IMR-90 (cell line): ENCODE results near the gene LRRC37A2. TPM values are rescaled to one million over a fixed set of nuclear protein-coding genes. Genes with fewer than 3 reads are reported as not detected.
"Not testable (repeated sequence)": the region's sequence is repeated elsewhere in the genome, so short reads cannot be mapped to it uniquely, and the experiment has no call there.

ENCODE experiments used
- ATAC-seq: fragments of 200-7000 bp; cut with Tn5 transposase; 2 replicates; pipeline ENCODE4 v1.9.1; 2020; ENCODE audit warnings: low read depth, mild to moderate bottlenecking, moderate library complexity
- Bru-seq: library from RNA; stranded (reverse); fragments of 400-500 nt; gene quantifications from one replicate; lab custom pipeline; 2021; lab: Mats Ljungman, UMichigan
- BruChase-seq, 2 experiments: library from RNA; stranded (reverse); fragments of 400-500 nt; gene quantifications; one replicate each; lab custom pipeline; 2021; lab: Mats Ljungman, UMichigan
- BruUV-seq: library from RNA; stranded (reverse); fragments of 400-500 nt; replicated peaks from 2 replicates; lab custom pipeline; 2021; lab: Mats Ljungman, UMichigan
- CTCF ChIA-PET: fragments of 300-600 bp; formaldehyde crosslinking; extraction: SDS; loops from one replicate; lab custom pipeline; 2021; ENCODE audit warnings: antibody characterized with exemption; lab: Yijun Ruan, JAX
- POLR2A ChIA-PET: fragments of 300-600 bp; sonication (Branson Sonifier 250); formaldehyde crosslinking; loops from one replicate; lab custom pipeline; 2022; ENCODE audit warnings: antibody characterized with exemption; ENCODE audit not compliant: unreplicated experiment; lab: Charles Lee
- DNase-seq: peaks from one replicate; pipeline ENCODE4 v3.0.0; 2013
- H2AFZ ChIP-seq: replicated peaks from 2 replicates; pipeline ENCODE3; 2013; ENCODE audit warnings: low read length, mild to moderate bottlenecking; ENCODE audit not compliant: poor library complexity
- H2AK5ac ChIP-seq: 2 replicates; pipeline ENCODE4 v1.6.1; 2013; ENCODE audit warnings: low read depth, low read length, inconsistent platforms
- H2AK9ac ChIP-seq: replicated peaks from 2 replicates; pipeline ENCODE3; 2013; ENCODE audit warnings: mild to moderate bottlenecking, low read depth, low read length, moderate library complexity; ENCODE audit not compliant: poor library complexity
- H2BK120ac ChIP-seq: 2 replicates; pipeline ENCODE4 v1.6.1; 2013; ENCODE audit warnings: low read depth, low read length, inconsistent platforms
- H2BK15ac ChIP-seq: 3 replicates; pipeline ENCODE4 v1.6.1; 2013; ENCODE audit warnings: low read depth, low read length, inconsistent platforms
- H2BK20ac ChIP-seq: 2 replicates; pipeline ENCODE4 v1.6.1; 2013; ENCODE audit warnings: low read depth, mild to moderate bottlenecking, inconsistent platforms, low read length, moderate library complexity
- H2BK5ac ChIP-seq: 2 replicates; pipeline ENCODE4 v1.6.1; 2013; ENCODE audit warnings: mild to moderate bottlenecking, low read depth, low read length, inconsistent platforms; ENCODE audit not compliant: poor library complexity, severe bottlenecking
- H3K14ac ChIP-seq: replicated peaks from 2 replicates; pipeline ENCODE4 v1.6.1; 2013; ENCODE audit warnings: low read depth, low read length, inconsistent platforms
- H3K18ac ChIP-seq: 2 replicates; pipeline ENCODE4 v1.6.1; 2013; ENCODE audit warnings: low read depth, low read length, control low read depth
- H3K23ac ChIP-seq: 2 replicates; pipeline ENCODE4 v1.6.1; 2013; ENCODE audit warnings: low read depth, low read length, inconsistent platforms
- H3K27ac ChIP-seq: 2 replicates; pipeline ENCODE4 v1.5.1; 2013; ENCODE audit warnings: mild to moderate bottlenecking, control low read depth, low read length; ENCODE audit not compliant: insufficient read depth
- H3K27me3 ChIP-seq: 2 replicates; pipeline ENCODE4 v1.6.1; 2013; ENCODE audit warnings: low read length; ENCODE audit not compliant: control insufficient read depth, insufficient read depth
- H3K36me3 ChIP-seq: 2 replicates; pipeline ENCODE4 v1.6.1; 2013; ENCODE audit warnings: low read length, mixed read lengths; ENCODE audit not compliant: control insufficient read depth, insufficient read depth
- H3K4ac ChIP-seq: 2 replicates; pipeline ENCODE4 v1.6.1; 2013; ENCODE audit warnings: low read depth, low read length, inconsistent platforms
- H3K4me1 ChIP-seq: 2 replicates; pipeline ENCODE4 v1.6.1; 2013; ENCODE audit warnings: low read length, mixed read lengths; ENCODE audit not compliant: control insufficient read depth, insufficient read depth
- H3K4me2 ChIP-seq: 2 replicates; pipeline ENCODE4 v1.6.1; 2013; ENCODE audit warnings: low read depth, mild to moderate bottlenecking, control low read depth, low read length, moderate library complexity
- H3K4me3 ChIP-seq: 2 replicates; pipeline ENCODE4 v1.5.1; 2013; ENCODE audit warnings: low read depth, mild to moderate bottlenecking, control low read depth, low read length, moderate library complexity; ENCODE audit not compliant: insufficient read depth
- H3K56ac ChIP-seq: 2 replicates; pipeline ENCODE4 v1.6.1; 2013; ENCODE audit warnings: low read length, inconsistent platforms; ENCODE audit not compliant: insufficient read depth; ENCODE audit errors: extremely low read depth
- H3K79me1 ChIP-seq, 2 experiments: 2 replicates each; pipeline ENCODE4 v1.6.1; 2013; ENCODE audit warnings: low read length in 2 of 2, inconsistent platforms in 1 of 2, low read depth in 1 of 2
- H3K9ac ChIP-seq: 2 replicates; pipeline ENCODE4 v1.6.1; 2013; ENCODE audit warnings: low read depth, low read length, control low read depth
- H3K9me1 ChIP-seq: 2 replicates; pipeline ENCODE4 v1.6.1; 2013; ENCODE audit warnings: low read length, inconsistent platforms; ENCODE audit not compliant: insufficient read depth
- H3K9me3 ChIP-seq: 2 replicates; pipeline ENCODE4 v1.6.1; 2013; ENCODE audit warnings: low read length; ENCODE audit not compliant: control insufficient read depth, insufficient read depth
- H4K20me1 ChIP-seq: 2 replicates; pipeline ENCODE4 v1.6.1; 2013; ENCODE audit warnings: low read length, inconsistent platforms; ENCODE audit not compliant: insufficient read depth
- H4K5ac ChIP-seq: 2 replicates; pipeline ENCODE4 v1.6.1; 2013; ENCODE audit warnings: mild to moderate bottlenecking, low read depth, low read length, control low read depth
- H4K8ac ChIP-seq, 2 experiments: 2 replicates each; pipeline ENCODE4 v1.6.1; 2013; ENCODE audit warnings: low read depth in 2 of 2, low read length in 2 of 2, control low read depth in 1 of 2, inconsistent platforms in 1 of 2
- H4K91ac ChIP-seq: 2 replicates; pipeline ENCODE4 v1.6.1; 2013; ENCODE audit warnings: low read depth, low read length, inconsistent platforms; ENCODE audit not compliant: insufficient read depth
- WGBS, 2 experiments: methylation state at CpG; one replicate each; pipeline versions ENCODE4 v1.1.5 to v1.1.7; 2013; ENCODE audit warnings: missing lambda C conversion rate in 2 of 2; ENCODE audit not compliant: insufficient read length in 1 of 2; ENCODE audit errors: extremely low coverage in 2 of 2; 5-methylcytosine and 5-hydroxymethylcytosine counted together
- dilution Hi-C: fragments of 300-500 bp; cut with HindIII; formaldehyde crosslinking; loops from one replicate; pipeline ENCODE4 v1.14.3; 2018; ENCODE audit warnings: low sequenced_read_pairs; ENCODE audit not compliant: unreplicated experiment
- in situ Hi-C: fragments of 300-500 bp; cut with MboI; formaldehyde crosslinking; loops from 3 replicates; pipeline ENCODE4 v1.14.3; 2019; ENCODE audit warnings: low sequenced_read_pairs, inconsistent platforms, mixed read lengths
- intact Hi-C: fragments of 100-400 bp; cut with micrococcal nuclease; formaldehyde crosslinking; loops from 2 replicates; pipeline ENCODE4 v1.10.0; 2022
- long read RNA-seq: library from polyadenylated mRNA; unstranded; transcript quantifications from one replicate; pipeline ENCODE4 v2.0.0, GENCODE V29; 2021; ENCODE audit not compliant: unreplicated experiment
- polyA plus RNA-seq, 3 experiments: library from polyadenylated mRNA; depleted of rRNA; stranded (reverse); fragments of >200 nt; gene quantifications; 2 replicates each; pipeline ENCODE4 v1.2.3, GENCODE V29; 2012; ENCODE audit warnings: low replicate concordance in 1 of 3
- total RNA-seq: library from RNA; depleted of rRNA; stranded (reverse); fragments of >200 nt; gene quantifications from 2 replicates; pipeline ENCODE4 v1.2.3, GENCODE V29; 2012; rRNA removed

LRRC37A2 gene
- total RNA-seq (3.1 and 3.2 TPM in 2 replicates), polyA plus RNA-seq (2012; rRNA removed) (2.3 and 2.7 TPM in 2 replicates), Bru-seq, nascent RNA (percentile 65 among the genes with signal in this experiment), BruChase-seq, experiment 1, labeled RNA remaining after a 6-hour chase (percentile 79 among the genes with signal in this experiment), BruChase-seq, experiment 2, labeled RNA remaining after a 2-hour chase (percentile 76 among the genes with signal in this experiment)
- 0.41 and 0.64 TPM in 2 replicates for polyA plus RNA-seq (2012; cell fraction: cytosol; rRNA removed)
- polyA plus RNA-seq (2012; cell fraction: nucleus; rRNA removed; ENCODE audit: low replicate concordance): 2.7 and 9.0 TPM in 2 replicates
- long read RNA-seq, partial matches to known transcripts: 0 of 2 reads
- long read RNA-seq, other reads (novel, unspliced or antisense): 2 of 2 reads

- H3K9me3 ChIP-seq, H4K5ac ChIP-seq, H3K4ac ChIP-seq, in situ Hi-C loops, POLR2A ChIA-PET, H3K14ac ChIP-seq, dilution Hi-C loops, H3K4me2 ChIP-seq, H3K56ac ChIP-seq, intact Hi-C loops, DNase-seq, H4K20me1 ChIP-seq, H2BK5ac ChIP-seq, H3K9ac ChIP-seq, H3K23ac ChIP-seq, H2BK20ac ChIP-seq, BruUV-seq, H3K27ac ChIP-seq, H3K36me3 ChIP-seq, H3K4me1 ChIP-seq, H3K18ac ChIP-seq, H2BK15ac ChIP-seq, H4K91ac ChIP-seq, H2AFZ ChIP-seq, H3K79me1 ChIP-seq, H3K4me3 ChIP-seq, H3K9me1 ChIP-seq, ATAC-seq, CTCF ChIA-PET, H4K8ac ChIP-seq, H2BK120ac ChIP-seq, H2AK9ac ChIP-seq, H2AK5ac ChIP-seq, H3K27me3 ChIP-seq: not testable (repeated sequence)
- no CpG with 5 or more reads among the region's 11 CpGs for WGBS, 2 experiments
Observed at GRCh38 chr17:46512168-46512567, at the start of gene LRRC37A2. LRRC37A2 (plus strand) TSS chr17:46512468; CDS start chr17:46512713, 245 bp downstream.

DNA sequence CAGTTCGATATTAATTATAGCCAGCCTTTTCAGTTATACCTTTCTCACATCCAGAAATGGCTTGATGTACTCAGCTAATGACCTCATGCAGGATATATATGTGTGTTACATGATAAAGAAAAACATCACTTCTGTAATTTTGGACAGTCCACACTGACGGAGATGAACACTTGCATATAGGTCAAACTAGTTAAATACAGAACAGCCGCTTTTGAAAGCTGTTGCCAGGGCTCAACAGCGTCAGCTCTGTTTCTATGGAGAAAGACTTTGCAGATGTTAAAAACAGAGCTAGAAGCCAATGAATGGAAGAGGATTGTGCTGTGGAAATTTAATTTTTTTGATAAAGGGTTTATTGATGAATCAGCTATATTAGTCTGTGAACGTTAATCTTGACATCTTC is 44.6 kb upstream of the LRRC37A2 start:
- H2AK5ac ChIP-seq, H3K27ac ChIP-seq, POLR2A ChIA-PET, H2AK9ac ChIP-seq, H3K18ac ChIP-seq, H3K9me3 ChIP-seq, H2BK15ac ChIP-seq, H4K91ac ChIP-seq, in situ Hi-C loops, H3K79me1 ChIP-seq, H3K4ac ChIP-seq, H2BK20ac ChIP-seq, H4K20me1 ChIP-seq, H4K5ac ChIP-seq, H2BK5ac ChIP-seq, H3K4me2 ChIP-seq, H3K56ac ChIP-seq, H4K8ac ChIP-seq, intact Hi-C loops, H3K36me3 ChIP-seq, H2AFZ ChIP-seq, H3K4me3 ChIP-seq, H3K9ac ChIP-seq, H3K9me1 ChIP-seq, H3K4me1 ChIP-seq, dilution Hi-C loops, H3K14ac ChIP-seq, BruUV-seq, H2BK120ac ChIP-seq, H3K23ac ChIP-seq, H3K27me3 ChIP-seq, CTCF ChIA-PET, DNase-seq, ATAC-seq: not testable (repeated sequence)
- no CpG with 5 or more reads among the region's 5 CpGs for WGBS, 2 experiments
